Caki2 (cell line): ENCODE measurements around the gene NMUR1. TPM values are rescaled to one million over a fixed set of nuclear protein-coding genes. Genes with fewer than 3 reads are reported as not detected.
A peak's percentile ranks its signal among the peaks of the same experiment; 100 is the strongest.
"Not testable (repeated sequence)": the region's sequence is repeated elsewhere in the genome, so short reads cannot be mapped to it uniquely, and the experiment has no call there.

ENCODE experiments used
- DNase-seq: peaks from one replicate; pipeline ENCODE4 v3.0.0-alpha.2; 2015; ENCODE audit warnings: low read depth
- in situ Hi-C: cut with HindIII; loops from 2 replicates; pipeline ENCODE4 v1.10.0; 2016; ENCODE audit warnings: low sequenced_read_pairs, low pct_unique_long_range_greater_than_20kb, mixed read lengths
- total RNA-seq: library from RNA; depleted of rRNA; stranded (reverse); fragments of >200 nt; shearing (Covaris generic); gene quantifications from 2 replicates; pipeline ENCODE4 v1.2.3, GENCODE V29; 2014; ENCODE audit warnings: low replicate concordance

NMUR1 gene
- total RNA-seq, 1 experiment from 2014 or later = not detected

DNA sequence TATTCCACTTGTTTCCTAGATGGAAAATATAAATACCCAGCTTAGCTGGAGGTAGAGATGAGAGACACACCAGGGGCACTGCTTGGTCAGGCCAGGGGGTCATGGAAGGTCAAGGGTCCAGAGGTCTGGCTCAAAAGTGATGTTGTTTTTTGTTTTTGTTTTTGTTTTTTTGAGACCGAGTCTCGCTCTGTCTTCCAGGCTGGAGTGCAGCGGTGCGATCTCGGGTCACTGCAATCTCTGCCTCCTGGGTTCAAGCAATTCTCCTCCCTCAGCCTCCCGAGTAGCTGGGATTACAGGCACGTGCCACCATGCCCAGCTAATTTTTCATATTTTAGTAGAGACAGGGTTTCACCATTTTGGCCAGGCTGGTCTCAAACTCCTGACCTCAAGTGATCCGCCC, 26.3 kb upstream of the NMUR1 start:
- DNase-seq, in situ Hi-C loops: not testable (repeated sequence)

DNA sequence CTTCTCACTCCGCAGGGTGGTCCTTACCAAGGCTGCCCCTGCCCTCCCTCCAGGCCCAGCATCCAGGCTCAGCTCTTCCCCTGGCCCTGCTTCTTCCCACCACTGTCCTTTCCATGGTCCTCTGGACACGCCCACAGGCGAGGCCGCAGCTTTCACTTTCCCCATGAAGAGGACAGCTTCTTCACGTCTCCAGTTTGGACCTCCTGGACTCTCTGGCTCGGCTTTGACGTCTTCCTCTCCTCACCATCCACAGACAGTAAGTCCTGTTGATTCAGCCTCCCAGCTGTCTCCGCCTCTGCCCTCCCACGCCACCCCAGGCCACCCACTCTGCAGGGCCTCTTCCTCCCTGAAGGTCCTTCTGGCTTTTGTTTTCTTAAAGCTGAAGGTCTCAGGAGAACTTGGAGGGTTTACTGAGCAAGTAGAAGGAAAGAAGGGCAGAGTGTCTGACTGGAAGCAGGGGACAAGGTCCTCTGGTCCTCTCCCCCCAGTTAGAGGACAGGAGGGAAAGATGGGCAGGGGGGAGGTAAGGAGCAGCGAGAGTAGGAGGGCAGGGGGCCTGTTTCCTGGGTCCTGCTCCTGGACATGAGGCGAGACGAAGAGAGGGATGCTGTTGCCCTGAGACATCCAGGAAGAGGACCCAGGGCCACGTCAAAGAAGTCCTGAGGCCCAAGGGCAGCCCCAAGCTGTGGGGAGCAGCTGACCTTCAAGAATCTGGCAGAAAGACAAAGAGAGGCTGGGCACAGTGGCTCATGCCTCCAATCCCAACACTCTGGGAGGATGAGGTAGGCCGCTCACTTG, 24.7 kb upstream of the NMUR1 start:
- in situ Hi-C loops = no loop called here
- DNase-seq = no peak

DNA sequence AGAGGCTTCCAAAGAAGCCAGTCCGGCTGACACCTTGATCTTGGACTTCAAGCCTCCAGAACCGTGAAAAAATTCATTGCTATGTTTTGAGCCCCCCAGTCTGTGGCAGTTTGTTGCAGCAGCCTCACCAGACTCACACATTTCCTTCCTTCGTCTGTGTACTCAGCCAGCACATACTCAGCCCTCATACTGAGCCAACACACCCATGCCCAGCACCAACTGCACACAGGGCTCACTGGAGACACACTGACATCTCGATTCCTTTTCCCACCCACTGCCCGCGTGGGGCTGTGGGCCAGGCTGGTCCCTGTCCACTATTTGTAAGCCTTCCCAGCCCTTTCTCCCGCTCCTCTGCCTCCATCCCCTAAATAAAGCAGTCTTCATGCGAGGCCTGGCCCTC, 24.1 kb upstream of the NMUR1 start:
- in situ Hi-C loops = no loop called here
- no peak for DNase-seq

DNA sequence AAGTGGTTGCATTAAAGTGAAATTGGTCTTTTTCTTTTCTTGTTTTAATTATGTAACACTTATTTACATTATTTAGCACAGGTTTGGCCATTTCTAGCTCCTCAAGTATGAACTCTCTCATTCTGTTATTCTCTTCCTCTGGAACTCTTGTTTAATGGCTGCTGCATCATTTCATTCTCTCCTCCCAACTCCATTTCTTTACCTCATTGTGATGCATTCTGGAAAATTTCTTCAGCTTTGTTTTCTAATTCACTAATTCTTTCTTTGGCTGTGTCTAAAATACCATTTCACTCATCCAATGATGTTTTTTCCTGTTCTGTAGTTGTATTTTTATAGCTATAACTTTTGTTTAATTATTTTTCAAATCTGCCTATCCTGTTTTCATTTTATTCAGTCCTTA, 22.5 kb upstream of the NMUR1 start:
- in situ Hi-C loops = no loop called here
- DNase-seq = no peak

DNA sequence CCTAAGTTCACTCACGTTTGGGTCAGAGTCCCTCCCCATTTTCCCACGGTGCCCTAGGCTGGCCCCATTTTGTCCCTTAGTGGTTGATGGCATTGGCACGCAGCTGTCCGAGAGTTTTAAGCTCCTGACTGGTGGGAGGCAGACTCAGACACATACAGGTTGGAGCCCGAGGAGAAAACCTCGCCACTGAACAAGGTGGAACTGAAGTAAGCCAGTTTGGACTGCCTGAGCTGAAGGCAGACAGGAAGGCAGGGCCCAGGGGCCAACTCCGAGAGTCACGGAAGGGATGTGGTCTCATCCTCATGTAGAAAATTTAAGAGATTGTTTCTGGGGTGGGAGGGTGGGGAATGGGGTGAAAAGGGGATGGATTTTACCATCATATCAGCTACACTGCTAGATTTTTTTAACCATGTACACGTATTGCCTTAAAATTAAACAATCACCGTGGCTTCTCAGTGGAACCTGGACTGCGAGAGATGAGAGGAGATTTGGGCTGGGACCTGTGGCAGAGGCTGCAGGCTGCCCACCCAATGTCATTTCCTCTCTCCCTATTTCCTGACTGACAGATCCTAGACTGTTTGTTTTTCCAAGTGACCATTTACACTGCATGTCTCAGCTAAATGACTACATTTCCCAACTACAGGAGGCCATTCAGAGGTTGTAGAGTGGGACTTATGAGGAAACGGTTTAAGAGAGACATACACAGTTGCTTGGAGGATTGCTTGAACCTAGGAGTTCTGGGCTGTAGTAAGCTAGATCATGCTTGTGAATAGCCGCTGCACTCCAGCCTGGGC, 19.4 kb upstream of the NMUR1 start:
- in situ Hi-C loops = no loop called here

DNA sequence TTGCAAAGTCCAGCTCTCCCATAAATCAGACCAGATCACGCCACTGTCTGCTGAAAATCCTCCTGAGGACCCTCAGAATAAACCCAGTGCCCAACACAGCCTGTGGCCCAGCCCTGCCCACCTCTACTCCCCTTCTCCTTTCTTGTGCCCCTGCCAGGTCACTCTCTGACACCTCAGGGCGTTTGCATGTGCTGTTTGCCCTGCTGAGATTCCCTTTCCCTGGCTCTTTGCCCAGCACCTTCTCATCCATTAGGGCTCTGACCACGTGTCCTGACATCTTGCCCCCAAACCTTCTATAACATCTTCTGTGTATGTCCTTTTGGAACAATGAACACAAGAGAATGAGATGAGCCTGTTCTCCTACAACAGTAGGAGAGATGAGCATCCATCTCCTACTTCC, 18.5 kb upstream of the NMUR1 start:
- in situ Hi-C loops = no loop called here
- DNase-seq = no peak

More for the DNA sequence above, 19.4 kb upstream of the NMUR1 start:
- no peak for DNase-seq

DNA sequence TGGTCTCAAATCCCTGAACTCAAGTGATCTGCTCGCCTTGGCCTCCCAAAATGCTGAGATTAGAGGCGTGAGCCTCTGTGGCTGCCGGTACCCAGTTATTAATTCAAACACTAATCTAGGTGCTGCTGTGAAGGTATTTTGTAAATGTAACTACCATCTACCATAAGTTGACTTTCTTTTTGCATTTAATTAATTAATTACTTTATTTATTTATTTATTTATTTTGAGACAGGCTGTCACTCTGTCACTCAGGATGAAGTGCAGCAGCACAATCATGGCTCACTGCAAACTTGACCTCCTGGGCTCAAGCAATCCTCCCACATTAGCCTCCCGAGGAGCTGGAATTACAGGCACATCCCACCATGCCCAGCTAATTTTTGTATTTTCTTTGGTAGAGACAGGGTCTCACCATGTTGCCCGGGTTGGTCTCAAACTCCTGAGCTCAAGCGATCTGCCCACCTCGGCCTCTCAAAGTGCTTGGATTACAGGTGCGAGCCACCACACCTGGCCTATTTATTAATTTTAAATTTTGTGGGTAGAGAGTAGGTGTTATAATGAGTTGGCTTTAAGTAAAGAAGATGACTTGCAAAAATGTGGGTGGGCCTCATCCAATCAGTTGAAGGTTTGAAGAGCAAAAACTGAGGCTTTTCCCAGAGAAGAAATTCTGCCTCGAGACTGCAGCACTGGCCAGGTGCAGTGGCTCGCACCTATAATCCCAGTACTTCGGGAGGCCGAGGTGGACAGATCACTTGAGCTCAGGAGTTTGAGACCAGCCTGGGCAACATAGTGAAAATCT, 17.3 kb upstream of the NMUR1 start:
- in situ Hi-C loops = no loop called here
- no peak for DNase-seq

DNA sequence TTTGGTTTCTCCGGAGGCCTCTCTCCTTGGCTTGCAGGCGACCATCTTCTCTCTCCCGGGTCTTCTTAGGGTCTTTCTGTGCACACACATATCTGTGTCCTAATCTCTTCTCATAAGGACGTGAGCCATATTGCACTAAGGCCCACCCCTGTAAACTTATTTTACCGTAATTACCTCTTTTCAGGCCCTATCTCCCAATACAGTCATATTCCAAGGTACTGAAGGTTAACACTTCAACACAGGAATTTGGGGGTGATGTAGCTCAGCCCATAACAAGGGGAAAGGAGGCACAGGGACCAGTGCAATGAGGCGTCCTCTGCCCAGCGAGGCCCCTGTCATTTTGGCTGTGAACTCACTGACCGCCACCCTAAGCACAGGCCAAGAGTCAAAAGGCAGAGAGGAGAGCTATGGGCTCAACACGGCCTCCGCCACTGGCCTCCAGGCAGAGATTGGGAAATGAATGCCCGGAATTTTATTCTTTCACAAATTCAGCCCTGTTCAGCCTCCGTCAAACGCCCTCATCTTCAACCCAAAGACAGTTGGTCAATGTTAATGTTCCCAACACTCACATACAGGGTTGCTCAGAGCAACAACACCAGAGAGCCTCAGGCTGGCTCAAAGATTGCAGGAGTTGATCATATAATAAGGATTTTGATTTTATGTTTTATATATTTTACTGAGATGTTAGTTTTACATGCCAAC, 15.9 kb upstream of the NMUR1 start:
- DNase-seq = no peak
- in situ Hi-C loops = no loop called here

DNA sequence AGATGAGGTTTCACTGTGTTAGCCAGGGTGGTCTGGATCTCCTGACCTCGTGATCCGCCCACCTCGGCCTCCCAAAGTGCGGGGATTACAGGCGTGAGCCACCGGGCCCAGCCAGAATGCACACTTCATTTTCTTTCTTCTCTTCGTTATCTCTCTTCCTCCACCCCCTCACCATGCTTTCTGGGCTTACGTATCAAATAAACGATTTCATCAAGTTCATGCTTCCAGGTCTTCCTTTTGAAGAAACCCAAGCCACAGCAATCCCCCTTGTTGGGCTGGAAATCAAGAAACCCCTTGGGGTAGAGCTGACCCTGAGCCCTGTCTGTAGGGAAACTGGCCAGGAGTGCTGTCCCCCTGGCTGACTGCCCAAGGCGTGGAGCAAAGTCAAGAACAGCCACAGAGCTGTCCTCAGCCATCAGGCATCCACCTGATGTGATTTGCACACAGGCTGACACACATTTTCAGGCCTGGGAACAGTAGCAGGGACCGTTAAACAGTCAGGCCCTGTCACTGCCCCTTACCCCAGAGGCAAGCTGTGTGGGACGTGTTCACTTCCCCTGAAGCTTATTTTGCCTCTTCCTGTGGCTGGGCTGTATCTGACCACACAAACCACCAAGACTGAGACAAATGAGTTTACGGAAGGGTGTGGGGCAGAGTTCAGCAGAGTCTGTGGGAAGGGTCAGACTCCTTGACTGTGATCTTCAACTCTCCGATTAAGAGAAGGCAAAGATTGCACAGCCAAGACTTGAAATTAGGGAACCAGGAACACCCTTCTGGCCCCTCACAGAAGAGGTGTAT, 15.1 kb upstream of the NMUR1 start:
- peak; percentile 41 for DNase-seq
- in situ Hi-C loops = no loop called here

DNA sequence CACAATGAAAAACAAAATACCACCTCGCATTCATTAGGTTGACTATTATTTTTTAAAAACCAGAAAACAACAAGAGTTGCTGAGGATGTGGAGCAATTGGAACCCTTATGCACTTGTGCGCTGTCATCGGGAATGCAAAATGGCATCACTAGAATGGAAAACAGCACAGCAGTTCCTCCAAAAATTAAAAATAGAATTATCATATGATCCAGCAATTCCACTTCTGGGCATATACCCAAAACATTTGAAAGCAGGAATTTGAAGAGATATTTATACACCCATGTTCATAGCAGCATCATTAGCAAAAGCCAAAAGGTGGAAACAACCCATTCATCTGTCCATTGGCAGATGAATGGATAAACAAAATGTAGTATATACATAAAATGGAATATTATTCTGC, 11.9 kb upstream of the NMUR1 start:
- in situ Hi-C loops = no loop called here
- DNase-seq = no peak

DNA sequence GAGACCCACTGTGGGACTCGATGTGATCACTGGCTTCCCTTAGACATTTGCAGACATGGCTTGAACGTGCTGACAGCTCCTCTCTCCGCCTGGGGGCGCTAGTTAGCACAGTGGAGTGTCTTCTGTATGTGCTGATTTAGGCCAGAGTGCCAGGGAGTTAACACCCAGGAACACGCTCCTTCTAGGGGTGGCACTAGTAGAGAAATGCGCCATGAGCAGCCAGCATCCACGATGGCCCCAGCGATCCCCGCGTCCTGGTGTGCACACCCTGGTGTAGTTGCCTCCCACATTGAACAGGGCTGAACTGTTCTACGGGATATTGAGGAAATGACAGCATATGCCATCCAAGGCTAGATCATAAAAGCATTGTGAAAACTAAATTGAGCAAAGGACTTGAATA, 11.4 kb upstream of the NMUR1 start:
- in situ Hi-C loops = no loop called here
- no peak for DNase-seq

DNA sequence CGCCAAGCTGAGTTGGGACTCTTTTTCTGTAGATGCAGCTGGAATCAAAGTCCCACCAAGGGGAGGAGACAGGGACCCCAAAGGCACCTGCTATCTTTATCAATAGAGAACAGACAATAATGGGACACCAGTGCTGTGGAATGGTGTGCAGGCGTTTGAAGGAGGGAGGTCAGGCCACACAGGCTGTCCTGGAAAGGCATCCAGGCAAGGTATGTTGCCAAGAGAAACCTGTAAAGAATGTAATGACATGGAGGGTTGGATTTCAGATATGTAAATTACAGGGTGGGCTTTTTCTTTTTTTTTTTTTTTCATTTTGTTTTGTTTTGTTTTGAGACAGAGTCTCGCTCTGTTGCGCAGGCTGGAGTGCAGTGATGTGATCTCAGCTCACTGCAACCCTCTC, 9.7 kb upstream of the NMUR1 start:
- in situ Hi-C loops = no loop called here
- no peak for DNase-seq

DNA sequence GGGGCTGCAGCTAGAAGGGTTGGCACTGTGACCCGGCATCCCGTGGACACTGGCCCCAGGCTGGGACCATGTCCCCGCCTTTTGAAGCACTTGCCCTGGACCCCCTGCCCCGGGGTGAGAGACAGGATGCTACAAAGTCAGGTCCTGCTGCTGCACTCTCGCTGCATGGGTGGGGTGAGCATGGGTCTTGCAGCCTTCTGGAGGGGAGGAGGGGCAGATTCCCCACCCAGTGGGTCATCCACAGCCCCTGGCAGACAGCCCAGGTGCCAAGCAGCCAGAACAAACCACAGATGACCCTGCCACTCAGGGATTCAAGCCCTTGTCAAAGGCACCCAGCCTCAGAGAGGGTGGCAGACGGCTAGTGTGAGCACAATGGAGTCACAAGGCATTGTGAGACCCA, 5.7 kb upstream of the NMUR1 start:
- in situ Hi-C loops = no loop called here
- no peak for DNase-seq

DNA sequence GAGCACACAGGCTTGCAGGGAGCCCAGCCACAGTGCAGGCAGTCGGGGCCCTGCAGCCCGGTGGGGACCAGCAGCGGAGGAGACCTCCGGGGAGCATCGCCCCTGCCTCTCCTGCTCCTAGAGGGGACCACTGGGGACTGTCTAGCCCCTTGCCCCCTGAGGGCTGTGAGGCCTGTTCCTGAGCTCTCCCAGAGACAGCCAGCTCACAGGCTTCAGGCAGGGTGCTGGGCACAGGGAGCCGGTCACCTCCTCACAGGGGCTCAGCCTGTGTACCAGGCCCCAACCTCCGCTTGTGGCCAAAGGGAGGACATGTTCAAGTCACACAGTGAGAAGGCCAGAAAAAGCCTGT, 3.5 kb upstream of the NMUR1 start:
- in situ Hi-C loops = no loop called here
- DNase-seq = no peak

DNA sequence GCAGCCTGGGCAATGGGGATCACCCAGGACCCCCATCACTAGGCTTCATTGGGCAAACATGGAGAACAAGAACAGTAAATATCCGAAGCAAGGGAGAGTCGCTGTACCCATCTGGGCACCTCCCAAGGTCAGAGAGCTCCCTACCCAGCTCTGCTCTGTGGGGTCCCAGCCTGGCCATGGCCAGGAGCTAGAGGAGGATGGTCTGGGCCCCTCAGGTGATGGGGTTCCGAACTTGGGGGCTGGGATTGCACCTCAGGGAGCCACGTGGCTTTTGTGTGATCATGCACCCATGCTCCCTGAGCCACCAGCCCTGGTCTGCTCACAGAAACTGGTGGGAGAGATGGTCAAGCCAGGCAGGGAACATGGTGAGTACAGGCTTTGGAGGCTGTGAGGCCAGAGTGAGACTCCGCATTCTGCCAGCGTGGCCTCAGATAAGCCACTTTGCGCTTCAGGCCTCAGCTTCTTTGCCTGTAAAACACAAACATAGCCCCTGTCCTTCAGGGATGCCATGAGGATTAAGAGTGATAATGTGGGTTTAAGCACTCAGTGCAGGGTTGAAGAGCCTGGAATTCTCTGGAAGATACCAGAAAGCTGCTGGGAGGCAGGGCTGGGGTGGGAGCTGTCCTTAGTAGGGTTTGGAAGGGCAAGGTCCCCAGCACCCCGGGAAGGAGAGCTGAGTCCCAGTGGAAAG, 3.0 kb upstream of the NMUR1 start:
- in situ Hi-C loops = no loop called here
- no peak for DNase-seq

DNA sequence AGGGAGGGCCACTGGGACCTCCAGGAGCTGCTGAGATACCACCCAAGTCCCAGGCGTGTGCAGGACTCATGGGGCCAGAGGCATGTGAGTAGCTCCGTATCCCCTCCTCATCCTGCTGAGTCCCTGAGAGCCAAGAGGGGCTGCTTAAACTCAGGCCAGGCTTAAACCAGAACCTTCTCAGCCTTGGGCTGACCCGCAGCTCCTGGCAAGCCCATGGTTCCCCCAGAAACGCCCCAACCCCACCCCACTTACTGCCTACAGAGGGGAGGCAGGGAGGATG, 2.5 kb upstream of the NMUR1 start:
- in situ Hi-C loops = no loop called here
- no peak for DNase-seq

DNA sequence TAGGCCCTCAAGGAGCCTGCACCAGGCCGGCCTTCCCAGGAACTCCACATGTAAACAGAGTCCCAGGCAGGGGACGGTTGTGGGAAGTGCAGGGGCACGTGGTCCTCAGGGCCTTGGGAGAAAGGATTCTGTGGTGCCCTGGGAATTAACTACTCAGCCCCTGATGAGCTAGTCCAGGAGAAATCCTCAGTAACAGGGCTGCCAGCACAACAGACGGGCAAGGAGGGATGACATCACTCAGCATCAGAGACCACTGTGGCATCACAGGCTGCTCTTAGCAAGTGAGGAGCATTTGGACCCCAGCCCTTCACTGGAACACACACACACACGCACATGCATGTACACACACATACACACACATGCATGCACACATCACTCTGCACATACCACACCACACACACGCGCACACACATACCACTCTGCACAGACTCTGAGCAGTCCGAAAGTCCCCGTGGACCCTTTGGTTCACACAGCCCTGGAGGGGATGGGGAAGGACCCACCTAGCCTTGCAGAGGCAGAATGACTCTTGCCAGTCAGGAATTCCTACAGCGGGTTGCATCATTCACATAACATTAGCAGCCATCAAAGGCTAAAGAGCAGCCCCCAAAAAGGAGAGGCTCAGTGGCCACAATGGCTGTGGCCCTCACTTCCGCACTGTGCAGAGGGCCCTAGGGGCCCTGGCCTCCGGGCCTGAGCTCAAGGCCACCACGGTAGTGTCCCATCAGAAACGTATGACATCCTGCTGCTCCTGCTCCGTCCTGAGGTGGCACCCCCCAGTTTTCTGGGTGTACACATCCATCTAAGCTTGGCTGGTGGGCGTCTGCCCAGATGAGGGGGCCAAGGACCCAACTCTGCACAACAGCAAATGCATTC, 1.9 kb upstream of the NMUR1 start:
- DNase-seq = no peak
- in situ Hi-C loops = no loop called here
